ENCODE data around the gene SLC23A3. TPM values are rescaled to one million over a fixed set of nuclear protein-coding genes. Genes with fewer than 3 reads are reported as not detected.

Gene SLC23A3
- total RNA-seq, 3 donors from 2014 or later (not counting 1 experiment from before 2014, with no cell fraction given), result 0.48 to 1.1 (median 0.89) TPM

- Histone ChIP-seq H3K9me3 (ENCODE audit: control insufficient read depth, insufficient read depth, low read length) (no peaks in the 10 kb centered on the region), H3K36me3 (ENCODE audit: control insufficient read depth, insufficient read depth, low read length) (no peaks in the 10 kb centered on the region), H3K4me3 (ENCODE audit: low read length) (no peak overlapping the region), H3K27me3 (ENCODE audit: control insufficient read depth, insufficient read depth, low read length) (no peaks in the 10 kb centered on the region), H3K4me1 (ENCODE audit: control insufficient read depth, insufficient read depth, low read length) (peaks cover 23% of the 10 kb centered on the region), H3K27ac (ENCODE audit: low read length) (no peak overlapping the region)
- intact Hi-C loops (cut with micrococcal nuclease), result no loop called here
- no peak for TF ChIP-seq CTCF (IDR thresholded peaks at IDR 0.05)
- ATAC-seq (no peak), DNase-seq (no peak)
- 70% methylated on average over 7 of the region's 7 CpGs for WGBS (ENCODE audit: insufficient coverage)
- no peaks in the 10 kb centered on the region for H3K36me3 Mint-ChIP-seq
- H3K27me3 Mint-ChIP-seq (ENCODE audit: low read depth in 2 of 2), result no peaks in the 10 kb centered on the region
- peaks cover 48 to 49% of the 10 kb centered on the region in 2 donors for H3K4me1 Mint-ChIP-seq
- no peak overlapping the region for H3K4me3 Mint-ChIP-seq
- H3K27ac Mint-ChIP-seq, result no peak overlapping the region
- H3K9me3 Mint-ChIP-seq, result no peaks in the 10 kb centered on the region
These were observed 41.4 kb downstream of the SLC23A3 start for GRCh38 chr2:219128396-219128795.

GRCh38 chr2:219127037-219127635 lies 42.7 kb downstream of the SLC23A3 start:
- Histone ChIP-seq H3K36me3 (ENCODE audit: control insufficient read depth, insufficient read depth, low read length) (no peaks in the 10 kb centered on the region), H3K4me3 (ENCODE audit: low read length) (no peak overlapping the region), H3K4me1 (ENCODE audit: control insufficient read depth, insufficient read depth, low read length) (peaks cover 23% of the 10 kb centered on the region), H3K27me3 (ENCODE audit: control insufficient read depth, insufficient read depth, low read length) (no peaks in the 10 kb centered on the region), H3K27ac (ENCODE audit: low read length) (no peak overlapping the region), H3K9me3 (ENCODE audit: control insufficient read depth, insufficient read depth, low read length) (no peaks in the 10 kb centered on the region)
- Mint-ChIP-seq H3K27ac (peak overlapping the region in 1 of 2 donors; percentile 10), H3K27me3 (ENCODE audit: low read depth in 2 of 2) (no peaks in the 10 kb centered on the region), H3K36me3 (no peaks in the 10 kb centered on the region), H3K9me3 (no peaks in the 10 kb centered on the region), H3K4me3 (no peak overlapping the region), H3K4me1 (peaks cover 52% of the 10 kb centered on the region in 2 donors)
- TF ChIP-seq CTCF (IDR thresholded peaks at IDR 0.05), result no peak
- intact Hi-C loops (cut with micrococcal nuclease), result no loop called here
- DNase-seq (no peak), ATAC-seq (no peak)
- WGBS (ENCODE audit: insufficient coverage), result 89% methylated on average over 2 of the region's 2 CpGs

- Mint-ChIP-seq H3K36me3 (no peaks in the 10 kb centered on the region), H3K9me3 (no peaks in the 10 kb centered on the region), H3K4me1 (peaks cover 52% of the 10 kb centered on the region in 2 donors), H3K27ac (peak overlapping the region; percentile 2 to 10), H3K27me3 (ENCODE audit: low read depth in 2 of 2) (no peaks in the 10 kb centered on the region), H3K4me3 (no peak overlapping the region)
- Histone ChIP-seq H3K4me1 (ENCODE audit: control insufficient read depth, insufficient read depth, low read length) (peaks cover 23% of the 10 kb centered on the region), H3K36me3 (ENCODE audit: control insufficient read depth, insufficient read depth, low read length) (no peaks in the 10 kb centered on the region), H3K9me3 (ENCODE audit: control insufficient read depth, insufficient read depth, low read length) (no peaks in the 10 kb centered on the region), H3K4me3 (ENCODE audit: low read length) (no peak overlapping the region), H3K27me3 (ENCODE audit: control insufficient read depth, insufficient read depth, low read length) (no peaks in the 10 kb centered on the region), H3K27ac (ENCODE audit: low read length) (no peak overlapping the region)
- WGBS (ENCODE audit: insufficient coverage), result 94% methylated on average over 3 of the region's 3 CpGs
- intact Hi-C loops (cut with micrococcal nuclease), result no loop called here
- ATAC-seq, result no peak
- no peak for DNase-seq
- no peak for TF ChIP-seq CTCF (IDR thresholded peaks at IDR 0.05)
These were observed 43.3 kb downstream of the SLC23A3 start for GRCh38 chr2:219126555-219126954.

- no peaks in the 10 kb centered on the region for H3K27me3 ChIP-seq (ENCODE audit: control insufficient read depth, insufficient read depth, low read length)
- Mint-ChIP-seq H3K9me3 (no peaks in the 10 kb centered on the region), H3K27me3 (ENCODE audit: low read depth in 2 of 2) (no peaks in the 10 kb centered on the region), H3K36me3 (no peaks in the 10 kb centered on the region), H3K27ac (peak overlapping the region; percentile 2 to 10), H3K4me3 (peak overlapping the region; percentile 19), H3K4me1 (peaks cover 52% of the 10 kb centered on the region in 2 donors)
- no peak for ATAC-seq
- no peak overlapping the region for H3K4me3 ChIP-seq (ENCODE audit: low read length)
- no peaks in the 10 kb centered on the region for H3K9me3 ChIP-seq (ENCODE audit: control insufficient read depth, insufficient read depth, low read length)
- no peak for DNase-seq
- WGBS (ENCODE audit: insufficient coverage), result no CpG with 5 or more reads among the region's 1 CpG
- no peak for TF ChIP-seq CTCF (IDR thresholded peaks at IDR 0.05)
- H3K4me1 ChIP-seq (ENCODE audit: control insufficient read depth, insufficient read depth, low read length), result peaks cover 23% of the 10 kb centered on the region
- intact Hi-C loops (cut with micrococcal nuclease), result no loop called here
- no peak overlapping the region for H3K27ac ChIP-seq (ENCODE audit: low read length)
- no peaks in the 10 kb centered on the region for H3K36me3 ChIP-seq (ENCODE audit: control insufficient read depth, insufficient read depth, low read length)
These were observed 44.0 kb downstream of the SLC23A3 start for GRCh38 chr2:219125886-219126270.
